ENCODE data around the gene CDH23. TPM values are rescaled to one million over a fixed set of nuclear protein-coding genes. Genes with fewer than 3 reads are reported as not detected.

CDH23 gene
- polyA plus RNA-seq, 1 experiment = 0.01 TPM

GRCh38 chr10:71513540-71513853 lies 116.8 kb downstream of the CDH23 start:
- no peak for DNase-seq (ENCODE audit: low read depth, low spot score)
- Histone ChIP-seq H3K9me3 (ENCODE audit: control insufficient read depth, insufficient read depth, low read length) (no peaks in the 10 kb centered on the region), H3K27ac (ENCODE audit: low read depth, low read length) (no peak overlapping the region), H3K27me3 (ENCODE audit: control insufficient read depth, insufficient read depth, low read length) (peaks cover 2% of the 10 kb centered on the region), H3K4me3 (ENCODE audit: low read depth, low read length) (no peak overlapping the region)
- TF ChIP-seq CTCF (IDR thresholded peaks at IDR 0.05; ENCODE audit: low read depth, low read length) = no peak
- ChIA-PET POLR2A (no interaction called here), CTCF (interaction anchor here (1.3 kb wide), 1 partner anchor 129 kb away, joined by 3 read pairs; no protein-coding TSS in a partner anchor)

GRCh38 chr10:71513936-71514335 lies 117.2 kb downstream of the CDH23 start:
- peaks cover 2% of the 10 kb centered on the region for H3K27me3 ChIP-seq (ENCODE audit: control insufficient read depth, insufficient read depth, low read length)
- H3K9me3 ChIP-seq (ENCODE audit: control insufficient read depth, insufficient read depth, low read length) = no peaks in the 10 kb centered on the region
- no peak for TF ChIP-seq CTCF (IDR thresholded peaks at IDR 0.05; ENCODE audit: low read depth, low read length)
- H3K4me3 ChIP-seq (ENCODE audit: low read depth, low read length) = no peak overlapping the region
- no peak for DNase-seq (ENCODE audit: low read depth, low spot score)
- ChIA-PET CTCF (interaction anchor here (1.3 kb wide), 1 partner anchor 130 kb away, joined by 3 read pairs; no protein-coding TSS in a partner anchor), POLR2A (no interaction called here)
- H3K27ac ChIP-seq (ENCODE audit: low read depth, low read length) = no peak overlapping the region

- Histone ChIP-seq H3K27me3 (ENCODE audit: control insufficient read depth, insufficient read depth, low read length) (peaks cover 5% of the 10 kb centered on the region), H3K4me3 (ENCODE audit: low read depth, low read length) (no peak overlapping the region), H3K27ac (ENCODE audit: low read depth, low read length) (no peak overlapping the region), H3K9me3 (ENCODE audit: control insufficient read depth, insufficient read depth, low read length) (no peaks in the 10 kb centered on the region)
- POLR2A ChIA-PET = no interaction called here
- TF ChIP-seq CTCF (IDR thresholded peaks at IDR 0.05; ENCODE audit: low read depth, low read length) = no peak
- no peak for DNase-seq (ENCODE audit: low read depth, low spot score)
- CTCF ChIA-PET = interaction anchor here (1.9 kb wide), 1 partner anchor 55 kb away, joined by 4 read pairs; no protein-coding TSS in a partner anchor
These were observed 118.9 kb downstream of the CDH23 start for GRCh38 chr10:71515531-71516172.

- no peaks in the 10 kb centered on the region for H3K9me3 ChIP-seq (ENCODE audit: control insufficient read depth, insufficient read depth, low read length)
- POLR2A ChIA-PET = no interaction called here
- H3K4me3 ChIP-seq (ENCODE audit: low read depth, low read length) = no peak overlapping the region
- no peak for DNase-seq (ENCODE audit: low read depth, low spot score)
- no peak overlapping the region for H3K27ac ChIP-seq (ENCODE audit: low read depth, low read length)
- CTCF ChIA-PET = interaction anchor here (1.9 kb wide), 1 partner anchor 53 kb away, joined by 4 read pairs; no protein-coding TSS in a partner anchor
- TF ChIP-seq CTCF (IDR thresholded peaks at IDR 0.05; ENCODE audit: low read depth, low read length) = no peak
- peaks cover 11% of the 10 kb centered on the region for H3K27me3 ChIP-seq (ENCODE audit: control insufficient read depth, insufficient read depth, low read length)
These were observed 120.2 kb downstream of the CDH23 start for GRCh38 chr10:71516890-71517289.

GRCh38 chr10:71517298-71518169 lies 120.8 kb downstream of the CDH23 start:
- H3K27me3 ChIP-seq (ENCODE audit: control insufficient read depth, insufficient read depth, low read length) = peaks cover 14% of the 10 kb centered on the region
- ChIA-PET POLR2A (no interaction called here), CTCF (interaction anchor here (1.9 kb wide), 1 partner anchor 53 kb away, joined by 4 read pairs; no protein-coding TSS in a partner anchor)
- TF ChIP-seq CTCF (IDR thresholded peaks at IDR 0.05; ENCODE audit: low read depth, low read length) = no peak
- no peak for DNase-seq (ENCODE audit: low read depth, low spot score)
- H3K9me3 ChIP-seq (ENCODE audit: control insufficient read depth, insufficient read depth, low read length) = no peaks in the 10 kb centered on the region
- no peak overlapping the region for H3K4me3 ChIP-seq (ENCODE audit: low read depth, low read length)
- no peak overlapping the region for H3K27ac ChIP-seq (ENCODE audit: low read depth, low read length)
